Activated CD4-positive, alpha-beta T cell treated with anti-CD3 and anti-CD28 coated beads for 36 hours (primary cell): ENCODE measurements around the gene LBR. TPM values are rescaled to one million over a fixed set of nuclear protein-coding genes. Genes with fewer than 3 reads are reported as not detected.
A peak's percentile ranks its signal among the peaks of the same experiment; 100 is the strongest.
"Not testable (repeated sequence)": the region's sequence is repeated elsewhere in the genome, so short reads cannot be mapped to it uniquely, and the experiment has no call there.

ENCODE experiments used
- ATAC-seq: fragments of 200-7000 bp; cut with Tn5 transposase; one replicate; pipeline ENCODE4 v1.10.0; 2021; ENCODE audit warnings: mild to moderate bottlenecking, moderate library complexity
- CTCF ChIA-PET: fragments of 350-600 bp; sonication (Branson Sonifier 250); formaldehyde crosslinking; loops from one replicate; lab custom pipeline; 2021; ENCODE audit warnings: antibody characterized with exemption; lab: Charles Lee
- POLR2A ChIA-PET: fragments of 350-600 bp; sonication (Branson Sonifier 250); formaldehyde crosslinking; loops from one replicate; lab custom pipeline; 2021; ENCODE audit warnings: antibody characterized with exemption, inconsistent platforms; lab: Charles Lee
- DNase-seq: peaks from one replicate; pipeline ENCODE4 v3.0.0-alpha.2; 2020
- H3K27ac Mint-ChIP-seq: one replicate; pipeline ENCODE4 v1.8.0; 2021; ENCODE audit warnings: mixed read lengths
- H3K27me3 Mint-ChIP-seq: one replicate; pipeline ENCODE4 v1.8.0; 2021; ENCODE audit warnings: mixed read lengths
- H3K36me3 Mint-ChIP-seq: one replicate; pipeline ENCODE4 v1.8.0; 2021; ENCODE audit warnings: low read depth, mixed read lengths
- H3K4me1 Mint-ChIP-seq: one replicate; pipeline ENCODE4 v1.8.0; 2021; ENCODE audit warnings: mixed read lengths
- H3K4me3 Mint-ChIP-seq: one replicate; pipeline ENCODE4 v1.8.0; 2021; ENCODE audit warnings: mild to moderate bottlenecking, moderate library complexity, mixed read lengths
- H3K9me3 Mint-ChIP-seq: one replicate; pipeline ENCODE4 v1.8.0; 2021; ENCODE audit warnings: low read depth, mixed read lengths
- intact Hi-C, 2 experiments: fragments of 100-400 bp; cut with DNase I in 1 of 2; cut with micrococcal nuclease in 1 of 2; formaldehyde crosslinking; loops; one replicate each; pipeline versions ENCODE4 v1.14.2 to v1.15.1; 2022 to 2024; cut with DNase I, micrococcal nuclease
- total RNA-seq, 2 experiments: library from RNA; stranded (reverse); gene quantifications; one replicate each; pipeline ENCODE4 v1.2.3, GENCODE V29; 2021

Gene LBR
- total RNA-seq, 2 experiments from 2014 or later, result 136 to 194 TPM

GRCh38 chr1:225409051-225409450 lies 18.8 kb downstream of the LBR start:
- H3K4me1 Mint-ChIP-seq, result no peaks in the 10 kb centered on the region
- no peak for DNase-seq
- CTCF ChIA-PET, result interaction anchor here (0.9 to 1.2 kb wide), 3 partner anchors 9 to 90 kb away, joined by 3 to 4 read pairs (median 4); no protein-coding TSS in a partner anchor

GRCh38 chr1:225408249-225408648 lies 19.6 kb downstream of the LBR start:
- ChIA-PET CTCF (interaction anchor here (0.6 to 0.9 kb wide), 2 partner anchors 10 to 26 kb away, joined by 3 to 4 read pairs; no protein-coding TSS in a partner anchor), POLR2A (no interaction called here)
- Mint-ChIP-seq H3K27me3 (no peaks in the 10 kb centered on the region), H3K27ac (peak overlapping the region; percentile 1), H3K4me3 (no peak overlapping the region), H3K9me3 (no peaks in the 10 kb centered on the region), H3K36me3 (peaks cover 52% of the 10 kb centered on the region), H3K4me1 (no peaks in the 10 kb centered on the region)
- intact Hi-C loops, result no loop called here
- DNase-seq (no peak), ATAC-seq (no peak)

More at GRCh38 chr1:225409051-225409450, 18.8 kb downstream of the LBR start:
- POLR2A ChIA-PET, result interaction anchor here (0.8 kb wide), 1 partner anchor 17 kb away, joined by 3 read pairs; no protein-coding TSS in a partner anchor
- Mint-ChIP-seq H3K27me3 (no peaks in the 10 kb centered on the region), H3K9me3 (no peaks in the 10 kb centered on the region), H3K36me3 (peaks cover 48% of the 10 kb centered on the region), H3K27ac (no peak overlapping the region), H3K4me3 (no peak overlapping the region)
- ATAC-seq, result no peak
- intact Hi-C loops, result no loop called here

- Mint-ChIP-seq H3K27me3 (no peaks in the 10 kb centered on the region), H3K9me3 (no peaks in the 10 kb centered on the region), H3K36me3 (peaks cover 51% of the 10 kb centered on the region), H3K4me3 (no peak overlapping the region), H3K27ac (no peak overlapping the region), H3K4me1 (no peaks in the 10 kb centered on the region)
- CTCF ChIA-PET, result interaction anchor here (0.6 kb wide), 2 partner anchors 25 to 554 kb away, joined by 3 to 4 read pairs; no protein-coding TSS in a partner anchor
- POLR2A ChIA-PET, result interaction anchor here (0.6 kb wide), 1 partner anchor 244 kb away, joined by 4 read pairs; no protein-coding TSS in a partner anchor
- DNase-seq, result no peak
- intact Hi-C loops, result no loop called here
- no peak for ATAC-seq
These were observed 20.1 kb downstream of the LBR start for GRCh38 chr1:225407755-225408154.

- H3K9me3 Mint-ChIP-seq, result no peaks in the 10 kb centered on the region
- H3K27ac Mint-ChIP-seq, result no peak overlapping the region
- H3K27me3 Mint-ChIP-seq, result no peaks in the 10 kb centered on the region
- ChIA-PET POLR2A (interaction anchor here (0.6 kb wide), 1 partner anchor 244 kb away, joined by 4 read pairs; no protein-coding TSS in a partner anchor), CTCF (interaction anchor here (0.6 kb wide), 1 partner anchor 554 kb away, joined by 4 read pairs; no protein-coding TSS in a partner anchor)
- no peaks in the 10 kb centered on the region for H3K4me1 Mint-ChIP-seq
- intact Hi-C loops, result no loop called here
- H3K4me3 Mint-ChIP-seq, result no peak overlapping the region
- ATAC-seq, result no peak
- H3K36me3 Mint-ChIP-seq, result peaks cover 45% of the 10 kb centered on the region
- no peak for DNase-seq
These were observed 20.7 kb downstream of the LBR start for GRCh38 chr1:225406976-225407725.

- peaks cover 43% of the 10 kb centered on the region for H3K36me3 Mint-ChIP-seq
- POLR2A ChIA-PET, result no interaction called here
- CTCF ChIA-PET, result interaction anchor here (1.0 kb wide), 1 partner anchor 9 kb away, joined by 4 read pairs; no protein-coding TSS in a partner anchor
- H3K4me3 Mint-ChIP-seq, result no peak overlapping the region
- intact Hi-C loops, result no loop called here
- H3K9me3 Mint-ChIP-seq, result no peaks in the 10 kb centered on the region
- DNase-seq (no peak), ATAC-seq (no peak)
- H3K27ac Mint-ChIP-seq, result no peak overlapping the region
- H3K27me3 Mint-ChIP-seq, result no peaks in the 10 kb centered on the region
- H3K4me1 Mint-ChIP-seq, result peaks cover 8% of the 10 kb centered on the region
These were observed 26.9 kb downstream of the LBR start for GRCh38 chr1:225400968-225401367.

- ATAC-seq, result peak; percentile 60
- Mint-ChIP-seq H3K4me3 (no peak overlapping the region), H3K27me3 (no peaks in the 10 kb centered on the region), H3K4me1 (peaks cover 8% of the 10 kb centered on the region), H3K36me3 (peaks cover 26% of the 10 kb centered on the region), H3K27ac (no peak overlapping the region), H3K9me3 (no peaks in the 10 kb centered on the region)
- intact Hi-C loops, result no loop called here
- ChIA-PET POLR2A (interaction anchor here (0.7 kb wide), 1 partner anchor 285 kb away, joined by 3 read pairs; no protein-coding TSS in a partner anchor), CTCF (interaction anchor here (1.1 kb wide), 1 partner anchor 26 kb away, joined by 3 read pairs; no protein-coding TSS in a partner anchor)
- no peak for DNase-seq
These were observed 31.5 kb downstream of the LBR start for GRCh38 chr1:225396357-225396756.

GRCh38 chr1:225389843-225390242 lies 38.0 kb downstream of the LBR start:
- Mint-ChIP-seq H3K4me1 (peaks cover 9% of the 10 kb centered on the region), H3K9me3 (no peaks in the 10 kb centered on the region), H3K27me3 (no peaks in the 10 kb centered on the region), H3K27ac (no peak overlapping the region), H3K36me3 (no peaks in the 10 kb centered on the region), H3K4me3 (no peak overlapping the region)
- DNase-seq, result no peak
- no peak for ATAC-seq
- intact Hi-C loops, result no loop called here
- CTCF ChIA-PET, result interaction anchor here (0.6 kb wide), 1 partner anchor 39 kb away, joined by 4 read pairs; no protein-coding TSS in a partner anchor
- POLR2A ChIA-PET, result no interaction called here

- ATAC-seq, result peak; percentile 53
- intact Hi-C loops, result no loop called here
- no peak for DNase-seq
- ChIA-PET POLR2A (interaction anchor here (0.6 to 0.7 kb wide), 3 partner anchors 44 to 67 kb away, joined by 4 to 9 read pairs (median 6); no protein-coding TSS in a partner anchor), CTCF (interaction anchor here (0.5 to 0.7 kb wide), 2 partner anchors 9 to 468 kb away, joined by 3 read pairs; no protein-coding TSS in a partner anchor)
- H3K4me1 Mint-ChIP-seq, result peaks cover 9% of the 10 kb centered on the region
- no peak overlapping the region for H3K27ac Mint-ChIP-seq
- no peak overlapping the region for H3K4me3 Mint-ChIP-seq
- H3K9me3 Mint-ChIP-seq, result no peaks in the 10 kb centered on the region
- H3K27me3 Mint-ChIP-seq, result no peaks in the 10 kb centered on the region
- peaks cover under 1% of the 10 kb centered on the region for H3K36me3 Mint-ChIP-seq
These were observed 39.5 kb downstream of the LBR start for GRCh38 chr1:225388372-225388771.

GRCh38 chr1:225386860-225387259 lies 41.0 kb downstream of the LBR start:
- H3K36me3 Mint-ChIP-seq, intact Hi-C loops, H3K27me3 Mint-ChIP-seq, H3K4me1 Mint-ChIP-seq, POLR2A ChIA-PET, DNase-seq, CTCF ChIA-PET, H3K4me3 Mint-ChIP-seq, ATAC-seq, H3K9me3 Mint-ChIP-seq, H3K27ac Mint-ChIP-seq: not testable (repeated sequence)

GRCh38 chr1:225380691-225381090 lies 47.1 kb downstream of the LBR start:
- Mint-ChIP-seq H3K27me3 (no peaks in the 10 kb centered on the region), H3K36me3 (peaks cover 1% of the 10 kb centered on the region), H3K9me3 (no peaks in the 10 kb centered on the region), H3K4me1 (no peaks in the 10 kb centered on the region), H3K4me3 (no peak overlapping the region), H3K27ac (no peak overlapping the region)
- DNase-seq (no peak), ATAC-seq (no peak)
- ChIA-PET CTCF (interaction anchor here (0.7 kb wide), 1 partner anchor 524 kb away, joined by 3 read pairs; no protein-coding TSS in a partner anchor), POLR2A (no interaction called here)
- intact Hi-C loops, result no loop called here

GRCh38 chr1:225378880-225379279 lies 49.0 kb downstream of the LBR start:
- no peak for DNase-seq
- no peak overlapping the region for H3K27ac Mint-ChIP-seq
- no peaks in the 10 kb centered on the region for H3K9me3 Mint-ChIP-seq
- intact Hi-C loops, result no loop called here
- CTCF ChIA-PET, result interaction anchor here (1.4 kb wide), 1 partner anchor 8 kb away, joined by 4 read pairs; no protein-coding TSS in a partner anchor
- ATAC-seq, result no peak
- POLR2A ChIA-PET, result no interaction called here
- no peaks in the 10 kb centered on the region for H3K27me3 Mint-ChIP-seq
- H3K4me3 Mint-ChIP-seq, result no peak overlapping the region
- H3K36me3 Mint-ChIP-seq, result peaks cover 1% of the 10 kb centered on the region
- no peaks in the 10 kb centered on the region for H3K4me1 Mint-ChIP-seq
